IPS-NIHi11 (cell line): Measurements from ENCODE around the gene USP36.
A peak's percentile ranks its signal among the peaks of the same experiment; 100 is the strongest.

Experiments used
- DNase-seq: peaks from one replicate; pipeline ENCODE4 v3.0.0; 2012; ENCODE audit warnings: mixed read lengths, low spot score

Gene USP36

DNA sequence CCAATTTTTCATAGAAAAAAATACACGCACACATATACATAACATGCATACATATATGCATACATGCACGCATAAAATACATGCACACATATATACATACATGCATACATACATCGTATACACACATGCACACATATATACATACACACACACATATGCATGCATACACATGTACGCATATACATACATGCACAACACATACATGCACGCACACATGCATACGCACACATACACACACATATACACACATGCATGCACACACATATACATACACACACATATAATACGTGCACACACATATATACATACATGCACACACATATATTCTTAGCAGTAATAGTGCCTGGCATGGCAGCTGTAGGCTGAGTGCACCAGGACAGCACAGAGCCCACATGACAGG, 24.9 kb downstream of the USP36 start:
- DNase-seq = no peak

DNA sequence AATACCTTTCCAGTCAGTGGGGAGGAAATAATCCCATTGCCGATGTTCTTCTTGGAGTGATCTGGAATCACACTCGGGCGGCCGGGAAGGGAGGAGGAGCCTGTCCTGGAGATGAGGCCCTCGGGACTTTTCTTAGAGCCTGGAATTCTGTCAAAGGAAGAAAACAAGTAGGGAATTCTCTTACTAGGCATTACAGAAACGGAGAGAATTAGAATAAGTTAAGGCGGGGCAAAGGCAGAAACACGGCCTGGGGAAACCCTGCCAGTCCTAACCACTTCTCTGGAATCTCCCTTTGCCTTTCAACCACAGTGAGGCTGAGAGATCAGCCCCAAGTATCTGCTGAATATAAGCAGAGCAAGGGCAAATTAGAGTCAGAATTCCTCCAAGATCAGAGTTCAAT, 27.8 kb downstream of the USP36 start:
- no peak for DNase-seq

DNA sequence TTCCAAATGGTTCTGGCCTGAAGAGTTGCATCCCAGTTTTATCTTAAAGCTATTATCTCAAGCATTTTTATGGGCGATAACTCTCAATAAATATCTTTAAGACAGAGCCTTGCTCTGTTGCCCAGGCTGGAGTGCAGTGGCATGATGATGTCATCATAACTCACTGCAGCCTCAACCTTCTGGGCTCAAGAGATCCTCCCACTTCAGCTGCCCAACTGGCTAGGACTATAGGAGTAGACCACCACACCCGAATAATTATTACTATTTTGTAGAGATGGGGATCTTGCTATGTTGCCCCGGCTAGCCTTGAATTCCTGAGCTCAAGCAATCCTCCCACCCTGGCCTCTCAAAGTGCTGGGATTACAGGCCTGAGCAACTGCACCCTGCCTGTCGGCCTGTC, 32.5 kb downstream of the USP36 start:
- no peak for DNase-seq

DNA sequence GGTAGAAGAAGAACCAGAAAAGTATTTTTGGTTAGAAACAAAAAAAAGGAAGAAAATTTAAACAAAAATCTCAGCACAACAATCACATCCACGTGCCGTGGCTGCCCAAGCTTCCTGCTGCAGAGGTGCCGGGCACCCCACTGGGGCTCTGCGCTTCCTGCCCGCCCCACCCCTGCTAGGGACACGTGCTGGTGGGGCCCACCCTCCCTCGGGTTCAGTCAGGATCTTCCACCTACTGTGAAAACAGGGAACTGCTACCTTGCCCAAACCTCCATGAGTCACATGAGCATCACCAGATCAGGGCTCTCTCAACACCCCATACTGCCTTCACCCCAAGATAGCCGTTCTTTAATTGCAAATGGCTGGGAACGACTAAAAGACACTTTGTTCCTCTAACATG, 34.2 kb downstream of the USP36 start:
- DNase-seq = no peak

DNA sequence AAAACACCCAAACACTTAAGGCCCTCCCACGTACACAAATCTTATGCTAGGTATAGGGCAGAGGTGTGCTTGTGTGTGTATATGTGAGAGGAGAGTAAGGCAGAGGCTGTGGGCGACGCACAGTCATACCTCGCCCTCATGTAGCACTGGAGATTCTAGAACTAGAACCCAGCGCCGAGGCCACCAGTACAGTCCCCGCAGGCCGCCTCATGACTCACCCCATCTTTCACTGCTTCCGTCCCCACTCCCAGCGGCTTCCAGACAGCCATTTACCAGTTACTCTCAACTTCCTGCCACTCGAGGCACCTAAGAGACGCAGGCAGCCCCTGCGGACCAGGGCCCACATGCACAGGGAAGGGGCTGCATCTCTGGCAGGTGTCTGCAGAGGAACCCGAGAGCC, 35.3 kb downstream of the USP36 start:
- DNase-seq = no peak

DNA sequence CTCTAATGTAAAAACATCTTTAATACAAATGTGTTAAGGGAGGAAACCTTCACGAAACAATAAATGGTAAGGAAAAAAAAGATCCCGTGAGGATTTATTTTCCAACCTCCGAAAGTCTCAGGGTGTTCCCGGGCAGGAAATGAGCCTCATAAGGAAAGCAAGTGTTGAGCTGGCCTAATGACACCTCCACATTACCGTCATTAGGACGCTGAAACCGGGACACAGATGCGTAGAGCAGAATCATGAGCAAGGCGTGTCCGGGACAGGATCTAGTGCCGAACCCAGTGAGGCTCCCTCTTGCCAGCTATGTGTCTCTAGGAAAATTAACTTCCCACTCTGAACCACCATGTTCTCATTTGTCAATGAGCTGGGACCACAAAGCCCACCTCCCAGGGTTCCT, 35.8 kb downstream of the USP36 start:
- no peak for DNase-seq

DNA sequence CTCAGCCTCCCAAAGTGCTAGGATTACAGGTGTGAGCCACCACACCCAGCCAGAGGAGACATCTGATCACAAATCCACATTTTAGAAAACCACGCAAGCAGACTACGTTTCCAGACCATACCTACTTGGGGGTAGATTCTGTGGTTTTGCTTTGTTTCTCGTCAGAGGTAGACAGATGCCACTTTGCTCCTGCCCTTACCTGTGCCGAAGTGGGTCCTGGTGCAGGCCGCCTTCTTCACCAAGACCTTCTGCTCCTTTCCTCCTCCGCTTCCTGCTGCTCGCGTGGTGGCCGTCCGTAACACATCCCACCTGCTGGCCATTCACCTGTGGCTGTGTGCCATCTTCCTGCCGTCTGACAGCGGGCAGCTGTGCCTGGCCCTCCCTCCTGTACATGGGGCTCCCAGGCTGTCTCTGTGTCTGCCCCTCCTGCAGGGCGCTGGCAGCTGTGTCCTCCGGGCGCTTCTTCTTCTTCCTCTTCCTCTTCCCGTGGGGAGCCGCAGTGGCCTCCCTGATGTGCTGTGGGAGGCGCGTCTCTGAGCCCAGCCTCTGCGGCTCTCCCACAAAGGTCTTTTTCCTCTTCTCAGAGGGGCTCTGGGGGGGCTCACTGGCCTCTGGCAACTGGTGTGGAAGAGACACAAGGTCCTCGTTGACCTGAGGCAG, 37.3 kb downstream of the USP36 start:
- no peak for DNase-seq

DNA sequence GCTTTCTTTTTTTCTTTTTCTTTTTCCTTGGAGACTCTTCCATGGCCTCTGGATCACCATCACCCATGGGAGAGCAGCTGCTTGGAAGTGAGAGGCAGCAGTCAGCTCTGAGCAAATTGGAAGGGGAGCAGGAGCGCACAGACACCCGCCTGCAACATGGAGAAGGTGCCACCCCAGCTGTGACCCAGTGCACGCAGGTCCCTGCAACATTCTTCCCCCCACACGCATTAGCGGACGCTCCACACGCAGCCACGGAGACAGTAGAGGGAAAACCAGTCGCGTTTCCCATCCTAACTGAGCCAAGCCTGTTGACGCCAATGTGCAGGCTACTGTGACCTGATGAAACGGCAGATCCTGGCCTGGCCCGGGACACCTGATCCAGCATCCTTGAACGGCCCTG, 38.2 kb downstream of the USP36 start:
- no peak for DNase-seq

DNA sequence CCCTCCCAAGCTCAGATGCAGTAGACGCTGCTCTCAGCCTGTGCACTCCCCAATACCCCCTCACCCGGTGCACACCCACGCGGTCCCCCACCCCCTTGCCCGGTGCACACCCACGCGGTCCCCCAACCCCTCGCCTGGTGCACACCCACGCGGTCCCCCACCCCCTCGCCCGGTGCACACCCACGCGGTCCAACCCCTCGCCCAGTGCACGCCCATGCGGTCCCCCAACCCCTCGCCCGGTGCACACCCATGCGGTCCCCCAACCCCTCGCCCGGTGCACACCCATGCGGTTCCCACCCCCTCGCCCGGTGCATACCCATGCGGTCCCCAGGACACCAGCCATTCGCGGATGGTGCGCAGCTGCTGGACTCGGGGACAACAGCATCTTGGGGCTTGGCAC, 38.6 kb downstream of the USP36 start:
- DNase-seq = no peak

DNA sequence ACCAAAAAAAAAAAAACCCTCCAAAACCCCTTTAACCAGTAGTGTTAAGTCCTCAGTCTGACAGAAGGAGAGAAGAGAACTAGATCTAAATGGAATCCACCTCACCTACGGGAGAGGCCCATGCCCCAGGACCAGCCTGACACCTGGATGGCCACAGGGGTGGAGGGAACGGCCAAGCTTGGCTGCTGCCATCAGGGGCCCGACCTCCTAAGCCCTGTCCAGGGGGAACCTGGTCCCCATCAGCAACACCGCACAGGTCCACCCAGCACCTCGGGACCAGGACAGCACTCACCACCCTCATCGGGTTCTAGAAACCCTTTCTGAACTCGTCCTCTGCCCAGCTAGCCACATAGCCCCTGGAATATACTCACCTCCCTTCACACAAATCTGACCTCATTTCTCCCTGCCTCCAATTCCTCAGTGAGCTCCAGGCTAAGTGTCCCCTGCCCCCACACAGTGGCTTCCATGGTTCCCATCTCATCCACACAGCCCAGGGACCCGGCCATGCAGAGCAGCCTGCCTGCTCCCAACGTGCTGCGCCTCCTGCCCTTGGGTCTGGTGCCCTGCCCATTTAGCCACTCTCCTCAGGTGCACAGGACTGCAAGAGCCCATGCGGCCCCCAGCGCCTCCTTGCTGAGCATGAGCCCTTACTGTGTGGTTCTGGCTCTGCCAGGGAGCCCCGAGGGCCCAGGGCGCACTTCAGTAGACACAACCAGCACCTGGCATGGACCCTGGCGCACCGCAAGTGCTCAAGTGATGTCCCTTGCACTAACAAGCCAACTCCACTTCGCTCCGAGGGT, 40.3 kb downstream of the USP36 start:
- no peak for DNase-seq

DNA sequence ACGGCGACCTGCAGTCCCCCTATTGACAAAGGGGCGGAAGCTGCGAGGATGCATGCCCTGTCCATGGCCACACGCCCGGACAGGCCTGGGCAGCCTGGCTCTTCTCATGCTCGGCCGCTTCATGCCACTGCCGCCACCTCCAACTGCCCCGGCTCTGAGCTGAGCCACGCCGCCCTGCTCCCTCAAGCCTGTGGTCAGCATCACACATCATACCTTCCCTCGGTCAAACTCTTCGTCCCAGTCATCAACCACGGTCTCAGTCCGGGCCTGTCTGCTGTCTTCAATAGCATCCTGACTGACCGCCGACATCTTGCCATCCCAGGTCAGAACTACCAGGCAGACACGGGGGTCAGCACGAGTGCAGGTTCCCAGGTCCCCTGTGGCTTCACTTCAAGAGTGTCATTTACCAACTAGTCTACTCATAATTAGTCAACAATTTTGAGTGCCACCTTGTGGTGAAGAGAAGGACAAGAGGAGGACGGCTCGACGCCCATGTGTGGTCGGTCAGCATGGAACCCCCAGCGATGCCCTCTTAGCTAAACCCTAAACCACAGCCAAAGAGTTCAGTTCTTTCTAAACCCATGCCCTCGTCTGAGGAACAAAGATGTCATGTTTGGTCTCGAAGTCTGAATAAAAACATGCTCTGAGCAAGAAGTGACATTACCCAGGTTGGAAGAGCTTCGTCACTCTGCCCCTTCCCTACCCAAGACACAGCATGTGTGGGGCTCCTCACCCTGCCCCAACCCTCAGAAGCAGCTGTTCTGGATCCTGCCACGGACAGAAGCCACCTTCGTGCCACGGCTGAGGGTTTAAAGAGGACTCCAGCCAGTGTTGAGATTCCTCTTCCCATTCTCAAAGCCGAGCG, 41.7 kb downstream of the USP36 start:
- DNase-seq = peak; percentile 58

DNA sequence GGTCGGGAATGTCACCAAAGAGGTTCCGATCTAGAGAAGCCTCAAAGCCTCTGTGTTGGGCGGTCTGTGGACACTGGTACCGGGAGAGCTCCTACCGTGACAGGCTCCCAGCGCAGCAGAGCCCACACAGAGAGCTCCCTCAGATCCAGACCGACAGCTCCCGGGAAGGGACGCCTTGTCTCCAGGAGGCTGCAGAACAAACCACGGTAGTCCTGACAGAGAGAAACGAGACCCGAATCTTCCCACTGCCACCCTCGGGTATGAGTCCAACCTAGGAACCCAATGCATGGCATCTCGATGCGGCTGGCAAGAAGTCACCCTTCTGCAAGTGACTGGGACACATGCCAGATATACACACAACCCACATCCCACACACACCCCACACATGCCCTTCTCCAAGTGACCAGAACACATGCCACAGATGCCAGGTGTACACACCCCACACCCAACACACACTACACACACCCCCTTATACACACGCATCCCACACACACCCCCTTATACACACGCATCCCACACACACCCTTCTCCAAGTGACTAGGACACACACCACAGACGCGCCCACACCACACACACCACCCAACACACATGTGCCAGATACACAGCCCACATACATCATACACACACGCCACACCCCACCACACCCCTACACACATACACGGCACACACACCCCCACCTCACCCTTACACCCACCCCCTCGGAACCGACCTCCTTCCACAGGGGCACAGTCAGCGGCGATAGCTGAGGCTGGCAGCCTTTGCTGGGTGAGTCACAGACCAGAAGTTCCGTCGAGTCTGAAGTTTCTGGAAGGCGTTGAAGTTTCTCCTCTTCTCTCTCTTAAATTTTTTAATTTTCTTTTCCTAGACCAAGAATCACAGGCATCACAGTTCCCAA, 42.7 kb downstream of the USP36 start:
- DNase-seq = no peak

DNA sequence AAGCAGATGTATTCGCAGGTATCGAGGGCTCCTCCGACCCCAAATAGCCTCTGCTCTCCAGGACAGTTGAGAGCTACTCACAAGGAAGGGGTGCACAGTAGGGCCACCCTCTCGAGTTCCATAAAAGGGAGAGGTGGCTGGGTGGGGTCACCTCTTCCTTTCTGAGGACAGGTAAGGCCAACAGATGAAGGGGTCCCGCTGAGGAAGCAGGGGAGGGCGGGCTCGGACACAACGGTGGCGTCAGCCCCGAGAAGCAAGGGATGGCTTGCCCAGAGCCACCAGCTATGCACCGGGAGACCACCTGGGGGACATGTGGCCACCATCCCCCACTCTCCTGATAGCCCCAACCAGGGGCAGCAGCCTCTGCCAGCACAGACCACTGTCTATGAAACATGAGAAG, 43.4 kb downstream of the USP36 start:
- DNase-seq = no peak

DNA sequence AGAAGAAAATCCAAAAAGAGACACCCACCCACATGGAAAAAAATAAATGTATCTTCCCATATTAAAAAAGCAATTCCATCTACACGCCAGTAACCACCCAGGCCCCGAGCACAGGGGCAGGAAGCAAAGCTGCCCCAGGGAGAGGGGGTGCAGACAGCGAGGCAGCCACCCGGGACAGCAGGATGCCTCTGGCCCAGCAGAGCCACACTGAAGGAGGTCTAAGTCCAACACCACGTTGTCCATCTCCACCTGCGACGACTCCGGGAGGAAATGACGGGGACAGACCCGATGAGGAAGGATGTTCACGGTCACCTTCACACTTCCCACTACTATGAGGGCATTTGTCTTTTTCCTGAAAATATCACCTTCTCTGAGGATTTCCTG, 44.1 kb downstream of the USP36 start:
- DNase-seq = no peak

DNA sequence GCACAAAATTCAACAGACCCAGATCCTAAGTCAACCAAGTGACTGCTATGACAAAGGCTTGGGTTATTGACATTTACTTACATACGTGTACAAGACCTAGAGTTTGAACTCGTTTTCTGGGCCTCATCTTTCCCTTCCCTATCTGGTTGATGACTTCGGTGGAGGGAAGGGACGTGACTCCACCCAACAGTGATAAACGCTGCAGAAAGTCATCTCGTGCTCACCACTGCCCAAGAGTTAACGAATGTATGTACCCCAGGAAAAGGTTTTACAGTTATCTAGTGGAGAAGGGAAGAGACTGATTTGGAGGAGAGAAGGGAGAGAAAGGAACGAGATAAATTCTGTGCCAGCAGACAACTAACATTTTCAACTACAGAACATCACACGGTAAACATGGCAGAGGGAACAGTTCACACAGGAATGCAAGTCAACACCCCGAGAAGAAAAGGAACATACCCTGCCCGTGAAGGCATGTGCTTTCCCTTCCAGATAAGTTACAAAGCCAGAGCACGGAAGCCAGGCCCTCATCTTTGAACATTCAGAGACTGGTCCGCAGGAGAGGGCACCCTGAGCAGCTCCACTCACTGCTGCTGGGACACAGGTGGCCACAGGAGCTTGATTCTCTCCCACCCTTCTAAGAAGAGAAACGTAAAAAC, 44.6 kb downstream of the USP36 start:
- no peak for DNase-seq

DNA sequence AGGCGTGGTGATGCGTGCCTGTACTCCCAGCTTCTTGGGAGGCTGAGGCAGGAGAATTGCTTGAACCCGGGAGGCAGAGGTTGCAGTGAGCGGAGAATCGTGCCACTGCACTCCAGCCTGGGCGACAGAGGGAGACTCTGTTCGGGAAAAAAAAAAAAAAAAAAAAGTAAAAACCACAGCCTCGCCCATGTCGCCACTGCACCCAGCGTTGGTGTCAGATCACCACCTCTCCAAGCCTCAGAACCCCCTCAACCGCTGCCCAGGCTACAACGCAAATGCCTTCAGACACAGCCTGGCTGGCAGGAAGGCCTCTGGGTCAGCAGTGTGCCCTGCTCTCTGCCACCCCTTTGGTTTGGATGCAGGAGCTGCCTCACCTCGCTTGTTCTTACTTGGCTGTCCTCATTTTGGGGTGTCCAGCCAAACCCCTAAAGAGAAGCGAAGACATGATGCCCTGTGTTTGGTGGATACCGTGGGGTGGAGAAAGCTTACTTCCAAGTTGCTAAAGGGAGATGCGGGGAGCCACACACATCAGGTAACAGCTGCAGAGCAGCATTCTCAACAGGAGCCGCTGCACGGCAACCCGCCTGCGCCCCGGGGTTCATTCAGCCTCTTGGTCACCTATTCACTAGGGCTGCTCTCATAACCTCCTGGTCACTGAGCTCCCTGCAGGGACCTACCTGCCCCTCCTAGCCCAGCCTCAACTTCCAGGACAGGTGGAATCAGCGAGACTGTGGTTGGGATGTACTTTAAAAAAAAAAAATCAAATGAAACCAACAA, 45.6 kb downstream of the USP36 start:
- no peak for DNase-seq

DNA sequence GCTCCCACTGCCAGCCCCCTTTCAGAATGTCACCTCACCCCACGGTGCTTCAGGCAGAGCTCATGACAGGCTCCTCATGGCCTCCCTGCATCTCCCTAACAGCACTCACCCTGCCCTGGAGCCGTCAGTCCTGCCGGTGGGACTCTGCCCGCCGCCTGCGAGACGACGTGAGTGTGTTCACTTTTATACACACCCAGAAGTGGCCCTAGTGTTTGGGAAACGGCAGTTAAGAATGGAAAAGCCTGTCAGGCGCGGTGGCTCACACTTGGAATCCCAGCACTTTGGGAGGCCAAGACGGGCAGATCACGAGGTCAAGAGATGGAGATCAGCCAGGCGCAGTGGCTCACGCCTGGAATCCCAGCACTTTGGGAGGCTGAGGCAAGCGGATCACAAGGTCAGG, 46.2 kb downstream of the USP36 start:
- DNase-seq = no peak

DNA sequence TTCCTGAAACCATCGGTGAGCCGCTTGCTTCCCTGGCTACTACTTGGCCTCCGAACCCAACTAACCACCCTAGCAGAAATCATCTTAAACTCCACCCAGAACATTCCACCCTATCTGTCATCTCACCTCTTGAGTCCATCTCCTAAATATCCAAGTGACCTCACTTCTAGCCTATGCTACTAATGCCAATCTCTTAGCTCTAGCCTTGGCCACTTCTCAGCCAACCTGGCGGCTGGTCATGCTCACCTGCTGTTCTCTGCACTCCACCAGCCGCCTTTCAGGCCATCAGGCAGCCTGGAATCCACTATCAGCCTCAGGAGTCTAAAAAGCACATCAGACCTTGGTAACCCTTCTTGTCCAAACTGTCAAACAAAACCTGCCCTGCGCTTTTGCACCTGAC, 46.6 kb downstream of the USP36 start:
- DNase-seq = no peak

DNA sequence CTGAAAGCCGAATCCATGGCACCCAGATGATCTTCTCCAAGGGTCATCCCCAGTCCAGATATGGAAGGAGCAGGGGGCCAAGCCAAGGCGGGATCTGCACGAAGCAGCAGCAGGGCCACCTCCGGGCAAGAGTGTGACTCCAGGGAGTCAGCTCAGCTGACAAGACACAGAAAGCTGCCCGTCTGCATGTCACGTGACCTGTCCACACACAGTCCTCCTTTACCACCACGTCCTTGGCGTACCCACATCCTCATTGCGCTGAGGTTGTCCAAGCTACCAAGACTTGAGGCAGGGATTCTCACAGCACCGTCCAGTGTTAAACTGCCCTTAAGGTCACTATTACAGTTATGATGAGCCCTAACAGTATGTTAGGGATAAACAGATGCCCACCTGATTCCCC, 47.2 kb downstream of the USP36 start:
- DNase-seq = no peak

DNA sequence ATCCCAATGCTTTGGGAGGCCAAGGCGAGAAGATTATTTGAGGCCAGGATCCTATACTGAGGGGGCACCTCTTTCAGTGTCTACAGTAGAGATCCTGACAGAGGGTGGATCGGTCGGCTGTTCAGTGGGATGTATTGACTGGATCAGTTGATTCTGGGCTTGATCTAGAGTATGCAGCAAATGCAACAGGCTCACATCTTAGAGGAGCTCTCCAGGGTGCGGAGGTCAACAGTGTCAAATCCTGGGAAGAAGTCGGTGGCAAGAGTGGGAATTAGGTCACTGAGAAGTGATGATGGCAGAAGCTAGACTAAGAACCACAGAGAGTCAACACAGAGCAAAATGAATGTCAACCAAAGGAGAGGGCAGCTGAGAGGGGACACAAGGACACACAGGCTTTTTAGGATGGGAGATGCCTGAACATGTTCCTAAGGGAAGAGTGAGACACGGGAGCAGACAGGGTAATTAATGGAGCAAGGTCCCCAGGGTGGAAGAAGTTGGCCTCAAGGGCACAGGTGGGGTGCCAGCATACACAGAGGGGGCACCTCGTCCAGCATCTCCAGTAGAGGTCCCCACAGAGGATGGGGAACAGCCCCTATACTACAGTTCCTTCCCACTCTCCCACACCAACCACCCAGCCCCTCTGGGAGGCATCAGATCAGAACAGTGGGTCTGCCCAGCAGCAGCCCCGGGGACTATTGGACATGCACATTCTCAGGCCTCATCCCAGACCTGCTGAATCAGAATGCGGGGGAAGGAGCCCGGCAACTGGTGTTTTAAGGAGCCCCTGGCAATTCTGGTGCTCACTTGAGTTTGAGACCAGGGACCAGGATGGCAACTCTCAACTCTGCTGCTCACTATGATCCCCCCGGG, 48.5 kb downstream of the USP36 start:
- DNase-seq = no peak
